H1 (cell line): ENCODE results near the gene RPTOR.
"Not testable (repeated sequence)": the region's sequence is repeated elsewhere in the genome, so short reads cannot be mapped to it uniquely, and the experiment has no call there.

Experiments used
- CEBPB ChIP-seq: IDR thresholded peaks from 2 replicates; pipeline ENCODE4 v1.6.1; 2012; ENCODE audit warnings: low read depth, low read length
- CTCF ChIP-seq, 3 experiments: IDR thresholded peaks; 1 replicate in 2 of 3; 2 replicates in 1 of 3; pipeline versions ENCODE4 v1.5.1 to v1.6.1; 2011; ENCODE audit warnings: low read length in 3 of 3, mild to moderate bottlenecking in 3 of 3, inconsistent platforms in 2 of 3, low read depth in 1 of 3, moderate library complexity in 1 of 3; ENCODE audit not compliant: insufficient read depth in 1 of 3; ENCODE audit errors: control extremely low read depth in 1 of 3
- EP300 ChIP-seq, 2 experiments: IDR thresholded peaks; 1 replicate in 1 of 2; 2 replicates in 1 of 2; pipeline ENCODE4 v1.6.1; 2011 to 2012; ENCODE audit warnings: low read depth in 2 of 2, low read length in 2 of 2, mild to moderate bottlenecking in 2 of 2, borderline replicate concordance in 1 of 2, inconsistent platforms in 1 of 2, moderate library complexity in 1 of 2
- HDAC2 ChIP-seq, 2 experiments: fragments of 300-600 bp in 1 of 2; sonication (generic) in 1 of 2; IDR thresholded peaks; 2 replicates each; pipeline ENCODE4 v1.6.1; 2011 to 2012; ENCODE audit warnings: low read depth in 2 of 2, low read length in 2 of 2, mild to moderate bottlenecking in 2 of 2, moderate library complexity in 2 of 2, borderline replicate concordance in 1 of 2, inconsistent platforms in 1 of 2
- KDM5A ChIP-seq: fragments of 200-600 bp; IDR thresholded peaks from 2 replicates; pipeline ENCODE4 v1.7.1; 2012; ENCODE audit warnings: mild to moderate bottlenecking, low read length, inconsistent platforms, mixed read lengths
- POLR2A ChIP-seq, 2 experiments: IDR thresholded peaks; 1 replicate in 1 of 2; 2 replicates in 1 of 2; pipeline ENCODE4 v1.6.1; 2011; ENCODE audit warnings: low read depth in 2 of 2, low read length in 2 of 2, mild to moderate bottlenecking in 2 of 2; ENCODE audit errors: control extremely low read depth in 1 of 2
- POLR2AphosphoS5 ChIP-seq: IDR thresholded peaks from 2 replicates; pipeline ENCODE4 v1.6.1; 2011; ENCODE audit warnings: low read depth, low read length
- RFX5 ChIP-seq: IDR thresholded peaks from 2 replicates; pipeline ENCODE4 v1.6.1; 2011; ENCODE audit warnings: low read depth, low read length, improper control_type of control experiment, borderline replicate concordance

- not testable (repeated sequence) for TF ChIP-seq EP300 (IDR thresholded peaks at IDR 0.05; ENCODE audit: borderline replicate concordance in 1 of 2, low read depth in 2 of 2, low read length in 2 of 2); POLR2AphosphoS5; CEBPB; CTCF (IDR thresholded peaks at IDR 0.05; ENCODE audit: control extremely low read depth in 1 of 3, insufficient read depth in 1 of 3, low read depth in 1 of 3, low read length in 3 of 3); POLR2A (IDR thresholded peaks at IDR 0.05; ENCODE audit: control extremely low read depth in 1 of 2, low read depth in 2 of 2, low read length in 2 of 2); RFX5; HDAC2 (IDR thresholded peaks at IDR 0.05; ENCODE audit: borderline replicate concordance in 1 of 2, low read depth in 2 of 2, low read length in 2 of 2); KDM5A
These were observed 199.3 kb downstream of the RPTOR start for GRCh38 chr17:80743973-80744372.
